HG02885 (cell line): ENCODE results near the gene GIGYF2.
"Not testable (repeated sequence)": the region's sequence is repeated elsewhere in the genome, so short reads cannot be mapped to it uniquely, and the experiment has no call there.

Source experiments
- ATAC-seq: cut with Tn5 transposase; IDR thresholded peaks from one replicate; pipeline ENCODE4 v1.9.1; 2021; ENCODE audit warnings: mild to moderate bottlenecking; ENCODE audit not compliant: unreplicated experiment, poor library complexity

The GIGYF2 gene

GRCh38 chr2:232906867-232907717 is 210.0 kb downstream of the GIGYF2 start:
- ATAC-seq = not testable (repeated sequence)

- not testable (repeated sequence) for ATAC-seq
Observed at GRCh38 chr2:232907718-232908085, 210.6 kb downstream of the GIGYF2 start.

GRCh38 chr2:232908695-232909094 is 211.6 kb downstream of the GIGYF2 start:
- ATAC-seq = no peak
